ENCODE data around the gene CYTH4. TPM values are rescaled to one million over a fixed set of nuclear protein-coding genes. Genes with fewer than 3 reads are reported as not detected.
A peak's percentile ranks its signal among the peaks of the same experiment; 100 is the strongest.

CYTH4 gene
- total RNA-seq, 2 donors from 2014 or later = 3.0 to 7.4 TPM

DNA sequence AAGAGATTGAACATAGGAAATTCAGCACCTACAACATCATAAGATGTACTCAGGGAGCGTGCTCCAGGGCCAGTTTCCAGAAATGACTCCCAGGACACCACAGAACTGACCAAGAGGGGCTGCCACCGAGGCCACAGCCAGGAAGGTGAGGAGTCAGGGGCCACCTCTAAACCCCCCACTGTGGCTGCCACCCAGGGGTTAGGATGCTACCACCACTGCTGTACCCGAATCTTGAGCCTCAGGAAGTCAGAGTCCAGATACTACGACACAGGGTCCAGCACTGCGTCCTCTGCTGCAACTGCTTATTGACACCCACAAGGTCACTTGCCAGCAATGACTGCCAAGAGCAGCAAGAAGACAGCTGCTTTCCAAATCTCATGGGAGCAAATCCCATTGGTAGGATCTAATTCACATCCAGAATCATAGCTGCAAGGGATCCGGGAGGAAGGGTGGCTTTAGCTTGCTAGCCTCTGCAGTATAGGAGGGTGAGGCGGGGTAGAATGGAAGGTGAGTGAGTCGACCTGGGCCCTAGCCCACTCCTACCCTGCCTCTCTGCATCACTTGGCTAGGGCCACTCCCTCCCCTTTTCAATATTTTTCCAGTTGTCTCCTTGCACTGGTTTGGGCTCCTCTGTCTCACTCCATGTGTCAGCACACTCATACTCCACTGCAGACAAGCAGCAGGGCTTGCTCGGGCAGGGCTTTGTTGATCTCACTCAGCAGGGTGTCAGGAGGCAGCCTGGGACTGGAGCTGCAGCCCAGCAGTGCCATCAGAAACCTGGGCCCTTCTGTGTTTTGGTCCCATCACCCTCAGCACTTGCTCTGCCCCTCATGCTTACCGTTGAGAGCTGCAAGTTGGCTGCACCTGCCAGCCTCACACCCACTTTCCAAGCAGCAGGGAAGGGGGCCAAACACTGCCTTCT, 18.1 kb upstream of the CYTH4 start:
- intact Hi-C loops (cut with DNase I) = loop anchor here (10.0 kb wide), 1 partner anchor 99 kb away; no protein-coding TSS in a partner anchor
- H3K9me3 ChIP-seq = no peaks in the 10 kb centered on the region
- DNase-seq = no peak
- TF ChIP-seq, protein P1, sequence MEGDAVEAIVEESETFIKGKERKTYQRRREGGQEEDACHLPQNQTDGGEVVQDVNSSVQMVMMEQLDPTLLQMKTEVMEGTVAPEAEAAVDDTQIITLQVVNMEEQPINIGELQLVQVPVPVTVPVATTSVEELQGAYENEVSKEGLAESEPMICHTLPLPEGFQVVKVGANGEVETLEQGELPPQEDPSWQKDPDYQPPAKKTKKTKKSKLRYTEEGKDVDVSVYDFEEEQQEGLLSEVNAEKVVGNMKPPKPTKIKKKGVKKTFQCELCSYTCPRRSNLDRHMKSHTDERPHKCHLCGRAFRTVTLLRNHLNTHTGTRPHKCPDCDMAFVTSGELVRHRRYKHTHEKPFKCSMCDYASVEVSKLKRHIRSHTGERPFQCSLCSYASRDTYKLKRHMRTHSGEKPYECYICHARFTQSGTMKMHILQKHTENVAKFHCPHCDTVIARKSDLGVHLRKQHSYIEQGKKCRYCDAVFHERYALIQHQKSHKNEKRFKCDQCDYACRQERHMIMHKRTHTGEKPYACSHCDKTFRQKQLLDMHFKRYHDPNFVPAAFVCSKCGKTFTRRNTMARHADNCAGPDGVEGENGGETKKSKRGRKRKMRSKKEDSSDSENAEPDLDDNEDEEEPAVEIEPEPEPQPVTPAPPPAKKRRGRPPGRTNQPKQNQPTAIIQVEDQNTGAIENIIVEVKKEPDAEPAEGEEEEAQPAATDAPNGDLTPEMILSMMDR (IDR thresholded peaks at IDR 0.05) = no peak
- H3K27ac ChIP-seq = no peak overlapping the region
- no peak overlapping the region for H3K9ac ChIP-seq (ENCODE audit: low read depth in 2 of 2, low read length in 2 of 2)
- no peaks in the 10 kb centered on the region for H3K27me3 ChIP-seq
- H3K36me3 ChIP-seq = no peaks in the 10 kb centered on the region
- H3K4me3 ChIP-seq = no peak overlapping the region
- H3K4me1 ChIP-seq = no peaks in the 10 kb centered on the region

- Histone ChIP-seq H3K4me1 (no peaks in the 10 kb centered on the region), H3K4me3 (no peak overlapping the region), H3K27ac (no peak overlapping the region), H3K36me3 (no peaks in the 10 kb centered on the region), H3K27me3 (no peaks in the 10 kb centered on the region), H3K9ac (ENCODE audit: low read depth in 2 of 2, low read length in 2 of 2) (peak overlapping the region; percentile 19 to 30), H3K9me3 (no peaks in the 10 kb centered on the region)
- TF ChIP-seq, protein P1 (IDR thresholded peaks at IDR 0.05) = no peak
- DNase-seq = no peak
- intact Hi-C loops (cut with DNase I) = loop anchor here (10.0 kb wide), 1 partner anchor 102 kb away; no protein-coding TSS in a partner anchor
Measured at GRCh38 chr22:37266581-37267134, 15.7 kb upstream of the CYTH4 start.

DNA sequence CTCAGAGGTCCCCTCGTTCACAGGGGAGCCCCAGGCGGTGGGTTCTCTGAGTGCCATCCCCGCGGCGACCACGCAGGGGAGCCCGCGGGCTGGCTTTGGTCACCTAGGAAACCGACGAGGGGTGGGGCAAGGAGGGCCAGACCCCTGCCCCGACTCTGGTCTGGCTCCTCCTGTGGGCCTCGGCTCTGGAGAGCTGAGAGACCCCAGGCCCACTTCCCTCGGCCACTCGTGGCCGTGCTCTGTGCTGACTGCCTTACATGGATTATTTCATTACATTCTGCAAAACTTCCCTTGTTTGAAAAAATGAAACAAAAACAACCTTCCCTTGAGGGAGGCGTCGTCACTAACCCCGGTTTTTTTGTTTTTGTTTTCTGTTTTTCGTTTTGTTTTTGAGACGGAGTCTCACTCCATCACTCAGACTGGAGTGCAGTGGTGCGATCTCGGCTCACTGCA, 15.1 kb upstream of the CYTH4 start:
- Histone ChIP-seq H3K36me3 (no peaks in the 10 kb centered on the region), H3K4me3 (peak overlapping the region; percentile 32), H3K9me3 (no peaks in the 10 kb centered on the region), H3K27ac (peak overlapping the region; percentile 11), H3K9ac (ENCODE audit: low read depth in 2 of 2, low read length in 2 of 2) (no peak overlapping the region), H3K27me3 (no peaks in the 10 kb centered on the region), H3K4me1 (no peaks in the 10 kb centered on the region)
- peak; percentile 50 for DNase-seq
- TF ChIP-seq, protein P1 (IDR thresholded peaks at IDR 0.05) = peak; percentile 75
- intact Hi-C loops (cut with DNase I) = loop anchor here (10.0 kb wide), 1 partner anchor 102 kb away; no protein-coding TSS in a partner anchor

DNA sequence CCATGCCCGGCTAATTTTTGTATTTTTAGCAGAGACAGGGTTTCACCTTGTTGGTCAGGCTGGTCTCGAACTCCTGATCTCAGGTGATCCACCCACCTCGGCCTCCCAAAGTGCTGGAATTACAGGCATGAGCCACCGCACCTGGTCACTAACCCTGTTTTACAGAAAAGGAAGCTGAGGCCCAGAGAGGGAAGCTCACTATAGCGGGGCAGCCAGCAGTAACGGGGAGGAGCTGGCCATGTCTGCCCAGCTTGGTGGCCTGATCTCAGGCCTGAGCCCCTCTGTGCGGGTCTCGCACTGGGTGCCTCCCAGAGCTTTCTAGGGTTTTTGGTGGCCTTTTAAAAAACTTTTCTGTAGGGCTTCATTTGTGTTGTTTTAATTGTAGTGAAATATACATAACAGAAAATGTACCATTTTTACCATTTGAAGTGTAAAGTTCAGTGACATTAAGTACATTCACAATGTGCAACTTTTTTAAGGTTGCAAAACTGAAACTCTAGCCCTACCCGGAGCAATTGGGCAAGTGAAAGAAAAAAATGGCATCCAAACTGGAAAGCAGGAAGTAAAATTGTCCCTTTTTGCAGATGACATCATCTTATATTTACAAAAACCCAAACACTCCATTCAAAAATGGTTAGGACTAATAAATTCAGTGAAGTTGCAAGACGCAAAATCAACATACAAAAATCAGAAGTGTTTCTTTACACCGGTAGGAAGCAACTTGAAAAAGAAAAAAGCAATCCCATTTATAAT, 14.5 kb upstream of the CYTH4 start:
- H3K9me3 ChIP-seq = no peaks in the 10 kb centered on the region
- no peaks in the 10 kb centered on the region for H3K36me3 ChIP-seq
- H3K4me1 ChIP-seq = no peaks in the 10 kb centered on the region
- peak overlapping the region; percentile 11 for H3K27ac ChIP-seq
- no peak overlapping the region for H3K4me3 ChIP-seq
- DNase-seq = no peak
- no peak overlapping the region for H3K9ac ChIP-seq (ENCODE audit: low read depth in 2 of 2, low read length in 2 of 2)
- no peaks in the 10 kb centered on the region for H3K27me3 ChIP-seq
- intact Hi-C loops (cut with DNase I) = loop anchor here (10.0 kb wide), 1 partner anchor 103 kb away; no protein-coding TSS in a partner anchor
- TF ChIP-seq, protein P1 (IDR thresholded peaks at IDR 0.05) = no peak
